ENCODE measurements around the gene LAD1. TPM values are rescaled to one million over a fixed set of nuclear protein-coding genes. Genes with fewer than 3 reads are reported as not detected.

Gene LAD1
- total and polyA plus RNA-seq, 5 donors, result 1.3 to 5.0 (median 2.5) TPM

GRCh38 chr1:201429736-201430501 lies 30.8 kb upstream of the LAD1 start:
- Histone ChIP-seq H3K27me3 (ENCODE audit: control insufficient read depth, insufficient read depth) (no peaks in the 10 kb centered on the region), H3K4me3 (ENCODE audit: low read length) (no peak overlapping the region), H3K4me1 (ENCODE audit: control insufficient read depth, insufficient read depth, low read length) (no peaks in the 10 kb centered on the region), H3K27ac (ENCODE audit: low read length) (no peak overlapping the region), H3K9me3 (ENCODE audit: control insufficient read depth, low read length) (no peaks in the 10 kb centered on the region)
- intact Hi-C loops (cut with DNase I), result no loop called here
- DNase-seq (no peak), ATAC-seq (no peak)
- 89% methylated on average over 18 of the region's 18 CpGs for WGBS

- Histone ChIP-seq H3K27me3 (ENCODE audit: control insufficient read depth, insufficient read depth) (no peaks in the 10 kb centered on the region), H3K9me3 (ENCODE audit: control insufficient read depth, low read length) (no peaks in the 10 kb centered on the region), H3K27ac (ENCODE audit: low read length) (no peak overlapping the region), H3K4me3 (ENCODE audit: low read length) (no peak overlapping the region), H3K4me1 (ENCODE audit: control insufficient read depth, insufficient read depth, low read length) (no peaks in the 10 kb centered on the region)
- intact Hi-C loops (cut with DNase I), result no loop called here
- 77% methylated on average over 6 of the region's 6 CpGs for WGBS
- no peak for ATAC-seq
- no peak for DNase-seq
Measured at GRCh38 chr1:201427963-201428362, 28.8 kb upstream of the LAD1 start.

- peak in 1 of 2 donors; percentile 40 for ATAC-seq
- DNase-seq, result no peak
- H3K9me3 ChIP-seq (ENCODE audit: control insufficient read depth, low read length), result no peaks in the 10 kb centered on the region
- 57% methylated on average over 15 of the region's 15 CpGs for WGBS
- no peaks in the 10 kb centered on the region for H3K4me1 ChIP-seq (ENCODE audit: control insufficient read depth, insufficient read depth, low read length)
- H3K27me3 ChIP-seq (ENCODE audit: control insufficient read depth, insufficient read depth), result no peaks in the 10 kb centered on the region
- no peak overlapping the region for H3K4me3 ChIP-seq (ENCODE audit: low read length)
- H3K27ac ChIP-seq (ENCODE audit: low read length), result peak overlapping the region; percentile 30
- intact Hi-C loops (cut with DNase I), result no loop called here
Measured at GRCh38 chr1:201426479-201427310, 27.6 kb upstream of the LAD1 start.

- no peaks in the 10 kb centered on the region for H3K27me3 ChIP-seq (ENCODE audit: control insufficient read depth, insufficient read depth)
- DNase-seq (no peak), ATAC-seq (no peak)
- H3K27ac ChIP-seq (ENCODE audit: low read length), result no peak overlapping the region
- WGBS, result 96% methylated on average over 2 of the region's 2 CpGs
- no peak overlapping the region for H3K4me3 ChIP-seq (ENCODE audit: low read length)
- no peaks in the 10 kb centered on the region for H3K9me3 ChIP-seq (ENCODE audit: control insufficient read depth, low read length)
- intact Hi-C loops (cut with DNase I), result no loop called here
- peaks cover 4% of the 10 kb centered on the region for H3K4me1 ChIP-seq (ENCODE audit: control insufficient read depth, insufficient read depth, low read length)
Measured at GRCh38 chr1:201424146-201424545, 25.0 kb upstream of the LAD1 start.

- no peaks in the 10 kb centered on the region for H3K27me3 ChIP-seq (ENCODE audit: control insufficient read depth, insufficient read depth)
- WGBS, result 89% methylated on average over 6 of the region's 6 CpGs
- intact Hi-C loops (cut with DNase I), result no loop called here
- H3K4me1 ChIP-seq (ENCODE audit: control insufficient read depth, insufficient read depth, low read length), result peaks cover 4% of the 10 kb centered on the region
- no peaks in the 10 kb centered on the region for H3K9me3 ChIP-seq (ENCODE audit: control insufficient read depth, low read length)
- no peak overlapping the region for H3K4me3 ChIP-seq (ENCODE audit: low read length)
- no peak overlapping the region for H3K27ac ChIP-seq (ENCODE audit: low read length)
- no peak for DNase-seq
- no peak for ATAC-seq
Measured at GRCh38 chr1:201423655-201424054, 24.5 kb upstream of the LAD1 start.

- Histone ChIP-seq H3K27ac (ENCODE audit: low read length) (no peak overlapping the region), H3K27me3 (ENCODE audit: control insufficient read depth, insufficient read depth) (no peaks in the 10 kb centered on the region), H3K4me1 (ENCODE audit: control insufficient read depth, insufficient read depth, low read length) (peaks cover 4% of the 10 kb centered on the region), H3K9me3 (ENCODE audit: control insufficient read depth, low read length) (no peaks in the 10 kb centered on the region), H3K4me3 (ENCODE audit: low read length) (no peak overlapping the region)
- DNase-seq (no peak), ATAC-seq (no peak)
- intact Hi-C loops (cut with DNase I), result no loop called here
- 71% methylated on average over 6 of the region's 6 CpGs for WGBS
Measured at GRCh38 chr1:201422436-201423030, 23.4 kb upstream of the LAD1 start.

- no peak overlapping the region for H3K4me3 ChIP-seq (ENCODE audit: low read length)
- ATAC-seq (no peak), DNase-seq (no peak)
- no peaks in the 10 kb centered on the region for H3K9me3 ChIP-seq (ENCODE audit: control insufficient read depth, low read length)
- no peak overlapping the region for H3K27ac ChIP-seq (ENCODE audit: low read length)
- H3K27me3 ChIP-seq (ENCODE audit: control insufficient read depth, insufficient read depth), result no peaks in the 10 kb centered on the region
- peaks cover 4% of the 10 kb centered on the region for H3K4me1 ChIP-seq (ENCODE audit: control insufficient read depth, insufficient read depth, low read length)
- WGBS, result 66% methylated on average over 3 of the region's 3 CpGs
- intact Hi-C loops (cut with DNase I), result no loop called here
Measured at GRCh38 chr1:201422026-201422425, 22.9 kb upstream of the LAD1 start.

- 62% methylated on average over 8 of the region's 8 CpGs for WGBS
- Histone ChIP-seq H3K9me3 (ENCODE audit: control insufficient read depth, low read length) (no peaks in the 10 kb centered on the region), H3K27ac (ENCODE audit: low read length) (peak overlapping the region; percentile 21), H3K4me3 (ENCODE audit: low read length) (no peak overlapping the region), H3K4me1 (ENCODE audit: control insufficient read depth, insufficient read depth, low read length) (peaks cover 4% of the 10 kb centered on the region), H3K27me3 (ENCODE audit: control insufficient read depth, insufficient read depth) (no peaks in the 10 kb centered on the region)
- intact Hi-C loops (cut with DNase I), result no loop called here
- ATAC-seq, result no peak
- no peak for DNase-seq
Measured at GRCh38 chr1:201421041-201421440, 21.9 kb upstream of the LAD1 start.

GRCh38 chr1:201420608-201421002 lies 21.5 kb upstream of the LAD1 start:
- H3K27me3 ChIP-seq (ENCODE audit: control insufficient read depth, insufficient read depth), result no peaks in the 10 kb centered on the region
- peak overlapping the region; percentile 21 for H3K27ac ChIP-seq (ENCODE audit: low read length)
- intact Hi-C loops (cut with DNase I), result no loop called here
- H3K4me3 ChIP-seq (ENCODE audit: low read length), result no peak overlapping the region
- peaks cover 4% of the 10 kb centered on the region for H3K4me1 ChIP-seq (ENCODE audit: control insufficient read depth, insufficient read depth, low read length)
- no peaks in the 10 kb centered on the region for H3K9me3 ChIP-seq (ENCODE audit: control insufficient read depth, low read length)
- ATAC-seq (peak in 1 of 2 donors; percentile 6), DNase-seq (no peak)
- 73% methylated on average over 7 of the region's 7 CpGs for WGBS

GRCh38 chr1:201419746-201420607 lies 20.9 kb upstream of the LAD1 start:
- H3K9me3 ChIP-seq (ENCODE audit: control insufficient read depth, low read length), result no peaks in the 10 kb centered on the region
- no peak for DNase-seq
- intact Hi-C loops (cut with DNase I), result no loop called here
- H3K4me1 ChIP-seq (ENCODE audit: control insufficient read depth, insufficient read depth, low read length), result peaks cover 4% of the 10 kb centered on the region
- no peaks in the 10 kb centered on the region for H3K27me3 ChIP-seq (ENCODE audit: control insufficient read depth, insufficient read depth)
- peak in 1 of 2 donors; percentile 7 for ATAC-seq
- no peak overlapping the region for H3K4me3 ChIP-seq (ENCODE audit: low read length)
- H3K27ac ChIP-seq (ENCODE audit: low read length), result no peak overlapping the region
- WGBS, result 47% methylated on average over 12 of the region's 12 CpGs

Data from right cardiac atrium (tissue), 5 donors.